ENCODE results near the gene CFAP74.

The CFAP74 gene

GRCh38 chr1:1921459-1921862 is 82.1 kb downstream of the CFAP74 start:
- no peaks in the 10 kb centered on the region for H3K36me3 Mint-ChIP-seq (ENCODE audit: low read depth)
- peaks cover 7% of the 10 kb centered on the region for H3K27me3 Mint-ChIP-seq (ENCODE audit: low read depth)
- peaks cover 6% of the 10 kb centered on the region for H3K4me1 Mint-ChIP-seq
- H3K4me3 Mint-ChIP-seq: no peak overlapping the region
- no peak for TF ChIP-seq CTCF (IDR thresholded peaks at IDR 0.05; ENCODE audit: unreplicated experiment in 3 of 3)
- H3K27ac Mint-ChIP-seq: no peak overlapping the region
- H3K9me3 Mint-ChIP-seq: no peaks in the 10 kb centered on the region

DNA sequence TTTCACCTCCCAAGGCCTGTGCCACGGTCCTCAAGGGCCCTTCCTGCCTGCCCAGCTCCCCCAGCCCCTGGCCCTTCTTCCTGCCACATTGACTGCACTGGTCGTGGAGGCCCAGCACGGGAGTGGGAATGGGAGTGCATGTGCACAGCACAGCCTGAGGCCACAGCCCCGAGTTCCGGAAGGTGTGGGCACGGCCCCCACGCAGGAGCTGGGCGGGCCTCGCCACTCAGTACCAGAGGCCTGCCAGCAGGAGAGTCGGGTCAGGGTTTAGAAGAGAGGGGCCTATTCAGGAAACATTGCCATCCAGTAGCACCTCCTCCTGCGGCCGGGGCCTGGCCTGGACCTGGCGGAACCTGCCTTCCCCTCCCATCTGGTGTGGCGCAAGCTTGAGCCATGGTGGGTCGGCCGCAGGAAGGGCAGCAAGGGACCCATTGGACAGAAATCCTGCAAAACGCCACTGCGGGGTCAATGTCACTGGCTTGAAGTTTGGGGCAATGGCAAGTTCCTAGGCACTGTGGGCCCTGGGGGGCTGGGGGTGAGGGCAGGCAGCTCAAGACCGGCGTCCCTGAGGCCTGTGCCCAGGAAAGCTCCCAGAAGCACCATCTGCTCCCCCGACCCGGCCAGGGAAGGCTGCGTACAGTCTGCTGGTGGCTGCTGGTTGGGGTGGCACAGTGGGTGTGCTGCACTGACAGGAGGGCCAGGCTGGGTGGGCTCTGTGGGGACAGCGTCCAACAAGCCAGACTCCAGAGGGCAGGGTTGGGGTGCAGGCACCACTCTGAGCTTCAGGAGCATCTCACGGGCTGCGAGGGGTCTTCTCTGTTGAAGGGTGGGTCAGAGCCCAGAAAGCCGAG is 82.8 kb downstream of the CFAP74 start:
- Mint-ChIP-seq H3K9me3 (no peaks in the 10 kb centered on the region), H3K4me1 (peaks cover 10% of the 10 kb centered on the region), H3K27ac (no peak overlapping the region), H3K36me3 (ENCODE audit: low read depth) (no peaks in the 10 kb centered on the region), H3K4me3 (peak overlapping the region in 1 of 3 experiments; percentile 37), H3K27me3 (ENCODE audit: low read depth) (peaks cover 10% of the 10 kb centered on the region)
- TF ChIP-seq CTCF (IDR thresholded peaks at IDR 0.05; ENCODE audit: unreplicated experiment in 3 of 3): no peak

DNA sequence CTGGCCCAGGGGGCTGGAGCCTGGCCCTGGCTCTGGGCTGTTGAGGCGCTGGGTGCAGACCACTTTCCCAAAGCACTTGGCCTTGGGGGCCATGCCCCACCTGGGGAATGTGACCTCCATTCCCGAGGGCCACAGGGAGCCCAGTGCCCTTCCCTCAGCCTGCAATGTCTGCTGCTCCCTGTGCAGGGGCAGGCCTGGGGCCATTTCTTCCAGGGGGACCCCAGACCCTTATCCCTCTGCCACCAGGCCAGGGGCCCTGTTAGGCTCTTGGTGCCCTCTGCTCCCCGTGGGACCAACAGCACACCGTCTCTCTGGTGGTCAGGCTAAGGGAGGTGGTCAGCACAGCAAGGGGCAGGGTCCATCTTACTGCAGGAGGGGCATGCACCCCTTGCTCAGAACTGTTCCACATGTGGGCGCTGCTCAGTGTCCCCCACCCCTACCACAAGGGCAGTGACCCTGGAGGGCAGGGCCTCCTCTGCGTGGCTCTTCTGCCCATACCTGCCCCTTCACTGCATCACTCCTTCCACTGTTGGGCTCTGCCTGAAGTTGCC is 83.5 kb downstream of the CFAP74 start:
- Mint-ChIP-seq H3K4me3 (peak overlapping the region in 1 of 3 experiments; percentile 63), H3K27ac (no peak overlapping the region), H3K4me1 (peaks cover 12% of the 10 kb centered on the region), H3K27me3 (ENCODE audit: low read depth) (peaks cover 9% of the 10 kb centered on the region), H3K36me3 (ENCODE audit: low read depth) (no peaks in the 10 kb centered on the region), H3K9me3 (no peaks in the 10 kb centered on the region)
- TF ChIP-seq CTCF (IDR thresholded peaks at IDR 0.05; ENCODE audit: unreplicated experiment in 3 of 3): no peak

- TF ChIP-seq CTCF (IDR thresholded peaks at IDR 0.05; ENCODE audit: unreplicated experiment in 3 of 3): no peak
- Mint-ChIP-seq H3K9me3 (no peaks in the 10 kb centered on the region), H3K4me1 (peaks cover 15% of the 10 kb centered on the region), H3K27ac (peak overlapping the region in 1 of 3 experiments; percentile 61), H3K36me3 (ENCODE audit: low read depth) (no peaks in the 10 kb centered on the region), H3K4me3 (peak overlapping the region; percentile 62 to 77 (median 63)), H3K27me3 (ENCODE audit: low read depth) (peaks cover 7% of the 10 kb centered on the region)
Measured at GRCh38 chr1:1919304-1920056, 84.1 kb downstream of the CFAP74 start.

- TF ChIP-seq CTCF (IDR thresholded peaks at IDR 0.05; ENCODE audit: unreplicated experiment in 3 of 3): no peak
- peak within 1 kb of the TSS; percentile 62 to 77 (median 63) for H3K4me3 Mint-ChIP-seq
- peaks cover 17% of the 10 kb centered on the region for H3K4me1 Mint-ChIP-seq
- H3K27ac Mint-ChIP-seq: peak within 1 kb of the TSS in 1 of 3 experiments; percentile 61
- H3K36me3 Mint-ChIP-seq (ENCODE audit: low read depth): no peaks in the 10 kb centered on the region
- H3K27me3 Mint-ChIP-seq (ENCODE audit: low read depth): peaks cover 8% of the 10 kb centered on the region
- H3K9me3 Mint-ChIP-seq: no peaks in the 10 kb centered on the region
Measured at GRCh38 chr1:1918901-1919303, 84.7 kb downstream of the CFAP74 start, which contains the start of gene TMEM52. TMEM52 (minus strand) TSS chr1:1919279; CDS start chr1:1919265, 14 bp downstream.
